ENCODE data around the gene SNU13. TPM values are rescaled to one million over a fixed set of nuclear protein-coding genes. Genes with fewer than 3 reads are reported as not detected.
"Not testable (repeated sequence)": the region's sequence is repeated elsewhere in the genome, so short reads cannot be mapped to it uniquely, and the experiment has no call there.

SNU13 gene
- total RNA-seq: 129 and 137 TPM in 2 replicates
- polyA plus RNA-seq (2012): 158 TPM

GRCh38 chr22:41688365-41689211 lies at the start of gene SNU13:
TSS of gene SNU13 (minus strand) at chr22:41688867. CDS start at chr22:41688796, 71 bp downstream.
- DNase-seq (ENCODE audit: low read depth): peak; percentile 95

DNA sequence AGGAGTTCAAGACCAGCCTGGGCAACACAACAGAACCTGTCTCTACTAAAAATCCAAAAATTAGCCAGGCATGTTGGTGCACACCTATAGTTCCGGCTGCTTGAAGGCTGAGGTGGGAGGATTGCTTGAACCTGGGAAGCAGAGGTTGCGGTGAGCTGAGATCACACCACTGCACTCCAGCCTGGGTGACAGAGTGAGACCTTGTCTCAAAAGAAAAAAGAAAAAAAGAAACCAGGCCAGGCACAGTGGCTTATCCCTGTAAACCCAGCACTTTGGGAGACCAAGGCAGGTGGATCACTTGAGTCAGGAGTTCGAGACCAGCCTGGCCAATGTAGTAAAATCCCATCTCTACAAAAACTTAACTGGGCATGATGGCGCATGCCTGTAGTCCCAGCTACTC lies 44.6 kb upstream of the SNU13 start:
- DNase-seq (ENCODE audit: low read depth): not testable (repeated sequence)

DNA sequence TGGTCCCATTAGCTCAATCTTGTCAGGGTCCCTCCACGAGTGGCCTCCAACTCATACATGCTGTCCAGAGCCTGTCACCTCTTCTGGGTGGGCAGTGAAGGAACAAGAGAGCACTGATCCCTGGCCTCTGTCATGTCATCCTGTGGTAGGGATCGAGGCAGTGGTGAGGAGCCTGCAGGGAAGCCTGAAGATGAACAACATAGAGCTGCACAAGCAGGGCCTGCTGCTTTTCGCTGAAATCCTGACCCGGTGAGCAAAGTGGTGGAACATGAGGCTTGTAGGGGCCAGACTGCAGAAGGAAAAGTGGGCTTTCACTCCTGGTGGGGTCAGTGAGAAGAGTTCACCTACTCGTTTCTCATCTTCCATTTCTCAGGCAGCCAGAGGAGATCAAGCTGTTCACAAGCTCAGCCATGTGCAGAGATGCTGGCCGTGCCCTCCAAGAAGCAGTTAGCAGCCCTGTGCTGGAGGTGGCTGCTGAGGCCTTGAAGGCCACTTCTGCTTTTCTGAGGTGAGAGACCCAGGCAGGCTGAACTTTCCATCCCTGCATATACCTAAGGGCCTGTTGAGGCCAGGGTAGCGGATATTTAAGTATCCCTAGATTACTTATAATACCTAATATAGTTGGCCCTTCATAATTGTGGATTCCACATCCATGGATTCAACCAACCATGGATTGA lies 43.6 kb upstream of the SNU13 start:
- DNase-seq (ENCODE audit: low read depth): no peak

DNA sequence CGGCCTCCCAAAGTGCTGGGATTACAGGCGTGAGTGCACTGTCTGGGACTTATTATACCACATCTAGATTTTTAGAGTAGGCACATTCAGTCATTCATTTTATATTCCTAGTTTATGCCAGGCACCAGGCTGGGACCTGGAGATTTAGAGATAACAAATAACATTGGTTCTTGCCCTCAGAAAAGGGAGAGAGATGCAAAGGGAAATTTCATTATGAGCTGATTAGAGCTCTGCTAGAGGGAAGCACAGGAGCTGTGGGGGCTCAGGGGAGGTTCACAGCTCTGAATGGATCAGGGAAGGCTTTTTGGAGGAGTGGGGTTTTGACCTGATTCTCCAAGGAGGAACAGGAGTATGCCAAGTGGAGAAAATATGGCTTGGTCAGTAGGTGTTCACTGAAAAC lies 42.9 kb upstream of the SNU13 start:
- no peak for DNase-seq (ENCODE audit: low read depth)

GRCh38 chr22:41725510-41726110 lies 36.9 kb upstream of the SNU13 start:
- DNase-seq (ENCODE audit: low read depth): no peak

- no peak for DNase-seq (ENCODE audit: low read depth)
Observed at GRCh38 chr22:41722496-41722895, 33.8 kb upstream of the SNU13 start.

GRCh38 chr22:41713004-41713403 lies 24.3 kb upstream of the SNU13 start:
- DNase-seq (ENCODE audit: low read depth): no peak

DNA sequence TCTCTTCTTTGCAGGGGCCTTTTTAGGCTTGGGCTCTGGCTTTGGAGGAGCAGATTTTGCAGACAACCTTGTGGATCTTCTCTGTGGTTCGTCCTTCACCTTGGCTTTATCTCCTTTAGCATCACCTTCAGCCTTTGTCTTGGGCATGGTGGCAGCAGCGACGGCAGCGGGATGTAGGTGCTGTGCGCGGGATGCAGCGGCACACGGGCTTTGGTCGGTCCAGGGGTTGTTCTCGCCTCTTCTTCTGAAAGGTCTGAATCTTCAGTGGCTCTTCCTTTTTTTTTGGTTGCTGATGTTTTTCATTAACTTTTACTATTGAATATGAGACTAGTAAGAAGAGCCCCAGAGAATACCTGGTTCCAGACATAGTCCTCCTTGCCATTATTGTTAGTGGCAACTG lies 20.7 kb upstream of the SNU13 start:
- DNase-seq (ENCODE audit: low read depth): no peak

- DNase-seq (ENCODE audit: low read depth): no peak
Observed at GRCh38 chr22:41702763-41703162, 14.1 kb upstream of the SNU13 start.

GRCh38 chr22:41700108-41700364 lies 11.4 kb upstream of the SNU13 start:
- no peak for DNase-seq (ENCODE audit: low read depth)

DNA sequence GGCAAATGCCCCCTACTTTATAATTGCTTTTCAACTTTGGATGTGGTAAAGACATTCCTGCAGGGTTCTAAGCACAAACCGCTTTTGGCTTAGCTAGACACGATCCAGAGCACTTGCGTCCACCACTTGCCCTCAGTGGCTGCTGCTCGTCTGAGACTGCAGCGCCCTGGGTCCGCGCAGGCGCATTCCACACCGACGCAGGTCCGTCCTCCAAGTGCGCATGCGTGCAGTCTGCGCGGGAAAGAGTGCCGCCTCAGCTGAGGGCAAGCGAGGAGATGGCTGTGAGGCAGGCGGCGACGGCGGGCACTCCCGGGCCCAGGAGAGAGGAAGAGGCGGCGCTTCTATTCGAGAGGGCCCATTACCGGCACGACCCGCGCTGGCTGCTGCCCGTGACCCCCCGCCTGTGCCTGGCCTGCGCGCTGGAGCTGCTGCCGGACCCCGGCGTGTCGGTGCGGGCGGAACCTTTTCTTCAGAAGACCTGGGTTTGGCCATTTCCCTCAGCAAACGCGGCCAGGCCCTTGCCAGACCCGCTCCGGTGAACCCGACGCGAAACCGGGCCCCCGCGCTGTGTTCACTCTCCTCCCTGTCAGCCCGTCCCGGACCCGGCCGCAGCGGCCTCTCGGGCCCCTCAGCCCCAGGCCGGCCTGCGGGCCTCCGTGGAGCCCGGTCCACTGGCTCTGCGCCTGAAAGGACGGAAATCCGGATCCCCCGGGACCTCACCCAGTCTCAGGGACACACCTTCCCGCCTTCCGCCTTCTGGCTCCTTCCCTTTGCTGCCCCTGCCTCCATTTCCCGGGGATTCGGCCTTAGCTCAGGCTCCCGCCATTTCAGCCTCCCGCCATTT lies 10.8 kb upstream of the SNU13 start, which contains the start of gene MEI1:
Gene MEI1, plus strand, starts transcription at position 240 of the 844 bp plus-strand sequence. Its CDS starts 36 bp downstream, at position 276.
- DNase-seq (ENCODE audit: low read depth): peak; percentile 36

GRCh38 chr22:41697126-41697775 lies 8.6 kb upstream of the SNU13 start:
- DNase-seq (ENCODE audit: low read depth): peak; percentile 89

DNA sequence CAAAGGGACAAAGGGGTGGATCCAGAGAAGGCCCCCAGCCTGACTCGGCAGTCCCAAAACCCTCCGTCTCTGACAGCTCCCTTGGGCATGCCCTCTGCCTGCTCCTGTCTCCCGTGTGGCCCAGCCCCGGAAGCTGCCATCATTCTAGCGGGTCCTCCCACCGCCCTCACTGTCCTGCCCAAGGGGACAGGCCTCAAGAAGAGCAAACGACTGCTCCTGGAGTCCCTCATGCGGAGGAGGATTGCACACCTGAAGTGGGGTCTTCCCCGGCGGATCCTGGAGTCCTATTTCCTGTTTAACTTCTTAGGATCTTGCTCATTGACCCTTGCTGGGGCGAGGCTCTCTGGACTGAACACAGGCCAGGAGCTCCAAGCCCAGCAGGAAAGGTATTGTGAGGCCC lies 8.0 kb upstream of the SNU13 start:
- no peak for DNase-seq (ENCODE audit: low read depth)

GRCh38 chr22:41695211-41695610 lies 6.5 kb upstream of the SNU13 start:
- no peak for DNase-seq (ENCODE audit: low read depth)

- DNase-seq (ENCODE audit: low read depth): no peak
Observed at GRCh38 chr22:41690476-41690875, 1.8 kb upstream of the SNU13 start.

DNA sequence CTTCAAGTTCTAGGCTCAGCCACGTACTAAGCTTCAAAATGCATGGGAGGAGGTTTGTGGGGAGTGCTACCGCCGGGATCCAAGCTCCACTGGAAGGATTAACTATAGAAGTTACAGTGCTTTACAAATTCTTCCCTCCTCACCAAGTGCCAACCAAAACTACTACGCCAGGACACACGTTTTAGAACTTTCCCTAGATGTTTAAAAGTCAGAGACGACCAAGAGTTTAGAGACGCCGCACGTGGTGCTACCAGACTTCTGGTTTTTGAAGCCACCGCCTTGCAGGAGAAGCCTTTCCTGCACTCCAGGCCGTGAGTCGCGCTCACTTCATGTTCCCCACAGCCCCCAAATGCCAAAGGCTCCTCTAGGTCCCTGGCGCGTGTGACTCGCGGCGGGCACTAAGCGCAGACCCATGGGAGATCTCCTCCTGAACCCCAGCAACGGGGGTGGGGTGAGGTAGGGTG lies 734 bp downstream of the SNU13 start:
- peak; percentile 39 for DNase-seq (ENCODE audit: low read depth)

DNA sequence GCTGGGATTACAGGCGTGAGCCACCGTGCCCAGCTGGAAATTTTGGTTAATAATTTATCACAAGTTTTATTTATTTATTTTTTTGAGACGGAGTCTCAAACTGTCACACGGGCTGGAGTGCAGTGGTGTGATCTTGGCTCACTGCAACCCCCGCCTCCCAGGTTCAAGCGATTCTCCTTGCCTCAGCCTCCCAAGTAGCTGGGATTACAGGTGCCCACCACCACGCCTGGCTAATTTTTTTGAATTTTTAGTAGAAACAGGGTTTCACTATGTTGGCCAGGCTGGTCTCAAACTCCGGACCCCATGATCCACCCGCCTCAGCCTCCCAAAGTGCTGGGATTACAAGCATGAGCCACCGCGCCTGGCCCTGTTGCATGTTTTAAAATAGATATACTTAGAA lies 1.8 kb downstream of the SNU13 start:
- DNase-seq (ENCODE audit: low read depth): not testable (repeated sequence)

GRCh38 chr22:41684194-41684593 lies 4.5 kb downstream of the SNU13 start:
- no peak for DNase-seq (ENCODE audit: low read depth)

DNA sequence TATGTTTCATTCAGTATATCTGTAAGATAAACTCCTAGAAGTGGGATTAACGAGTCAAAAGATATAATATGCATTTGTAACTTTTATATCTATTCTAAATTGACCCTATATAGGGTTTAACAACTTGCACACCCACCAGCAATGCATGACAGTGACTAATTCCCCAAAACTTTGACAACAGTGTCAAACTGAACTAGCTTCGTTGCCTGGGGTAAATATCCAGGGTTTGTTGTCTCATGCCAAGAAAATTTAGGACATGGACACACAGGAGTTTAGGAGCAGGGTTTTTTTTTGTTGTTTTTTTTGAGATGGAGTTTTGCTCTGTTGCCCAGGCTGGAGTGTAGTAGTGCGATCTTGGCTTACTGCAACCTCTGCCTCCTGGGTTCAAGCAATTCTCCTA lies 5.1 kb downstream of the SNU13 start:
- no peak for DNase-seq (ENCODE audit: low read depth)

GRCh38 chr22:41683052-41683451 lies 5.6 kb downstream of the SNU13 start:
- no peak for DNase-seq (ENCODE audit: low read depth)
